ENCODE results near the gene CD69.

GRCh38 chr12:9732921-9733461 is 27.7 kb downstream of the CD69 start, which contains the start of gene CLECL1:
- TF ChIP-seq CTCF (IDR thresholded peaks at IDR 0.05; ENCODE audit: insufficient read depth, low read length, poor library complexity, severe bottlenecking) (no peak), EZH2phosphoT487 (conservative IDR thresholded peaks at IDR 0.05; ENCODE audit: low read length) (no peak)

All from SU-DHL-6 (cell line).